ENCODE measurements around the gene AUTS2.

Gene AUTS2

GRCh38 chr7:70014472-70015177 is 416.4 kb downstream of the AUTS2 start:
- no peak for TF ChIP-seq EZH2phosphoT487 (IDR thresholded peaks at IDR 0.05; ENCODE audit: borderline replicate concordance)
- TF ChIP-seq, protein P1, sequence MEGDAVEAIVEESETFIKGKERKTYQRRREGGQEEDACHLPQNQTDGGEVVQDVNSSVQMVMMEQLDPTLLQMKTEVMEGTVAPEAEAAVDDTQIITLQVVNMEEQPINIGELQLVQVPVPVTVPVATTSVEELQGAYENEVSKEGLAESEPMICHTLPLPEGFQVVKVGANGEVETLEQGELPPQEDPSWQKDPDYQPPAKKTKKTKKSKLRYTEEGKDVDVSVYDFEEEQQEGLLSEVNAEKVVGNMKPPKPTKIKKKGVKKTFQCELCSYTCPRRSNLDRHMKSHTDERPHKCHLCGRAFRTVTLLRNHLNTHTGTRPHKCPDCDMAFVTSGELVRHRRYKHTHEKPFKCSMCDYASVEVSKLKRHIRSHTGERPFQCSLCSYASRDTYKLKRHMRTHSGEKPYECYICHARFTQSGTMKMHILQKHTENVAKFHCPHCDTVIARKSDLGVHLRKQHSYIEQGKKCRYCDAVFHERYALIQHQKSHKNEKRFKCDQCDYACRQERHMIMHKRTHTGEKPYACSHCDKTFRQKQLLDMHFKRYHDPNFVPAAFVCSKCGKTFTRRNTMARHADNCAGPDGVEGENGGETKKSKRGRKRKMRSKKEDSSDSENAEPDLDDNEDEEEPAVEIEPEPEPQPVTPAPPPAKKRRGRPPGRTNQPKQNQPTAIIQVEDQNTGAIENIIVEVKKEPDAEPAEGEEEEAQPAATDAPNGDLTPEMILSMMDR (conservative IDR thresholded peaks at IDR 0.05; ENCODE audit: low read length), result no peak
- H3K27me3 ChIP-seq (ENCODE audit: insufficient read depth, low read length, poor library complexity, severe bottlenecking), result no peaks in the 10 kb centered on the region
- H3K9me3 ChIP-seq (ENCODE audit: insufficient read depth, low read depth, low read length), result no peaks in the 10 kb centered on the region
- peaks cover 12% of the 10 kb centered on the region for H3K4me1 ChIP-seq (ENCODE audit: insufficient read depth, low read length, poor library complexity, severe bottlenecking)
- no peaks in the 10 kb centered on the region for H3K9me2 ChIP-seq (replicated peaks; ENCODE audit: low read depth, low read length)
- H3K4me3 ChIP-seq (ENCODE audit: low read length, poor library complexity, severe bottlenecking), result no peak overlapping the region
- H2AFZ ChIP-seq (ENCODE audit: low read length), result no peak overlapping the region
- H3K4me2 ChIP-seq (ENCODE audit: low read depth, low read length, poor library complexity, severe bottlenecking), result no peak overlapping the region
- H3K9ac ChIP-seq (ENCODE audit: low read depth, low read length, poor library complexity, severe bottlenecking), result no peak overlapping the region
- H3K36me3 ChIP-seq (ENCODE audit: insufficient read depth, low read length), result no peaks in the 10 kb centered on the region
- H3K79me2 ChIP-seq (ENCODE audit: insufficient read depth, low read length), result peaks cover 3% of the 10 kb centered on the region; the same call in 1 of the 2 replicates
- no peaks in the 10 kb centered on the region for H4K20me1 ChIP-seq (ENCODE audit: insufficient read depth, low read length, poor library complexity, severe bottlenecking)
- no peaks in the 10 kb centered on the region for H3F3A ChIP-seq (ENCODE audit: low read depth)

GRCh38 chr7:70015353-70015752 is 417.1 kb downstream of the AUTS2 start:
- H4K20me1 ChIP-seq (ENCODE audit: insufficient read depth, low read length, poor library complexity, severe bottlenecking), result no peaks in the 10 kb centered on the region
- TF ChIP-seq EZH2phosphoT487 (IDR thresholded peaks at IDR 0.05; ENCODE audit: borderline replicate concordance), result no peak
- TF ChIP-seq, protein P1 (conservative IDR thresholded peaks at IDR 0.05; ENCODE audit: low read length), result no peak
- no peaks in the 10 kb centered on the region for H3K27me3 ChIP-seq (ENCODE audit: insufficient read depth, low read length, poor library complexity, severe bottlenecking)
- no peaks in the 10 kb centered on the region for H3K9me3 ChIP-seq (ENCODE audit: insufficient read depth, low read depth, low read length)
- no peak overlapping the region for H3K4me3 ChIP-seq (ENCODE audit: low read length, poor library complexity, severe bottlenecking)
- no peaks in the 10 kb centered on the region for H3K9me2 ChIP-seq (replicated peaks; ENCODE audit: low read depth, low read length)
- H3K4me2 ChIP-seq (ENCODE audit: low read depth, low read length, poor library complexity, severe bottlenecking), result no peak overlapping the region
- no peak overlapping the region for H2AFZ ChIP-seq (ENCODE audit: low read length)
- no peaks in the 10 kb centered on the region for H3F3A ChIP-seq (ENCODE audit: low read depth)
- H3K36me3 ChIP-seq (ENCODE audit: insufficient read depth, low read length), result no peaks in the 10 kb centered on the region
- H3K9ac ChIP-seq (ENCODE audit: low read depth, low read length, poor library complexity, severe bottlenecking), result no peak overlapping the region
- H3K79me2 ChIP-seq (ENCODE audit: insufficient read depth, low read length), result peaks cover 3% of the 10 kb centered on the region
- peaks cover 12% of the 10 kb centered on the region for H3K4me1 ChIP-seq (ENCODE audit: insufficient read depth, low read length, poor library complexity, severe bottlenecking)

- Histone ChIP-seq H3F3A (ENCODE audit: low read depth) (no peaks in the 10 kb centered on the region), H3K27me3 (ENCODE audit: insufficient read depth, low read length, poor library complexity, severe bottlenecking) (no peaks in the 10 kb centered on the region), H3K4me2 (ENCODE audit: low read depth, low read length, poor library complexity, severe bottlenecking) (no peak overlapping the region), H3K9me2 (replicated peaks; ENCODE audit: low read depth, low read length) (no peaks in the 10 kb centered on the region), H3K9ac (ENCODE audit: low read depth, low read length, poor library complexity, severe bottlenecking) (no peak overlapping the region), H3K79me2 (ENCODE audit: insufficient read depth, low read length) (peaks cover 3% of the 10 kb centered on the region), H3K4me3 (ENCODE audit: low read length, poor library complexity, severe bottlenecking) (no peak overlapping the region), H2AFZ (ENCODE audit: low read length) (no peak overlapping the region), H3K36me3 (ENCODE audit: insufficient read depth, low read length) (no peaks in the 10 kb centered on the region), H3K9me3 (ENCODE audit: insufficient read depth, low read depth, low read length) (no peaks in the 10 kb centered on the region), H3K4me1 (ENCODE audit: insufficient read depth, low read length, poor library complexity, severe bottlenecking) (peaks cover 12% of the 10 kb centered on the region), H4K20me1 (ENCODE audit: insufficient read depth, low read length, poor library complexity, severe bottlenecking) (no peaks in the 10 kb centered on the region)
- TF ChIP-seq, protein P1 (conservative IDR thresholded peaks at IDR 0.05; ENCODE audit: low read length), result no peak
- TF ChIP-seq EZH2phosphoT487 (IDR thresholded peaks at IDR 0.05; ENCODE audit: borderline replicate concordance), result no peak
Observed at GRCh38 chr7:70016044-70016770, 417.9 kb downstream of the AUTS2 start.
